HL-60/S4 treated with retinoic acid at 250 ng/mL for 4 days and 3 days (cell line): ENCODE data around the gene CPNE1.
"Not testable (repeated sequence)": the region's sequence is repeated elsewhere in the genome, so short reads cannot be mapped to it uniquely, and the experiment has no call there.

Experiments used
- in situ Hi-C: fragments of 300-500 bp; cut with MboI; formaldehyde crosslinking; loops from 2 replicates; pipeline ENCODE4 v1.7.0; 2022; ENCODE audit warnings: low sequenced_read_pairs

The CPNE1 gene

DNA sequence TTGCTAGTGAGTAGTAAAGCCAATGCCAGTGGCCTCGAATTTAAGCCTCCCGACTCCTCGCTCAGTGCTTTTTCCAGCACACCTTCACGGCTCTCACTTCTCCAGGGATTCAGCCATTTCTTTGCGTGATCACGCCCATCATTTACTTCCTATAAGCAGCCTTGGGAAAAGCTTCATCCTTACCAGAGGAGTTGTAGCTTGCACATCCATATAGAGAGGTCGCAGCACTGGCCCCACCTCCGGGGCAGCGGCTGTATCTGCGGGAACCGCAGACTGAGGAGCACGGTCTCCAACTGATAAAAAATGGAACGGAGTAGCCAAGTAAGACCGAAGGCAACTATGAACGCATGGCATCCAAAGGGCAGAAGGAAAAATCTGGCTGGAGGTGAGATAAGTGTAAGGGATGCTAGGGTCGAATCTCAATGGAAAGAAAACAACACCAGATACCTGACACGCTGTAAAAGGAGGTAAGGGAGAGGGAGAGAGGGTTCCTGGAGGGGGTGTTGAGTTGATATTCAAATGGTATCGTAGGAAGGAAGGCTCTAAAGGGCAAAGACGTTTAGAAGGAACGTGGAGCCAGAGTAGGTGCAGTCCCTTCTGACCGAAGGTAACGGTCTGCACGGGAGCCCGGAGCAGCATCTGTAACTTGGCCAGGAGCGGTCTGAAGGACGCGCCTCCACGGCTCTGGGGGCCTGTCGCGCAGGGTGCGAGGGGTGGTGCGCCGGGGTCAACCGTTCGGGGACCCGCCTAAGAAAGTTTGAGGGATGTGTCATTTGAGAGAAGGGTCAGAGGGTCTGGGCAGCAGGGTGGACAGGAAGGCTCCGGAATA is 33.8 kb upstream of the CPNE1 start:
- in situ Hi-C loops, result no loop called here

GRCh38 chr20:35697696-35698297 is 33.1 kb upstream of the CPNE1 start:
- in situ Hi-C loops, result no loop called here

DNA sequence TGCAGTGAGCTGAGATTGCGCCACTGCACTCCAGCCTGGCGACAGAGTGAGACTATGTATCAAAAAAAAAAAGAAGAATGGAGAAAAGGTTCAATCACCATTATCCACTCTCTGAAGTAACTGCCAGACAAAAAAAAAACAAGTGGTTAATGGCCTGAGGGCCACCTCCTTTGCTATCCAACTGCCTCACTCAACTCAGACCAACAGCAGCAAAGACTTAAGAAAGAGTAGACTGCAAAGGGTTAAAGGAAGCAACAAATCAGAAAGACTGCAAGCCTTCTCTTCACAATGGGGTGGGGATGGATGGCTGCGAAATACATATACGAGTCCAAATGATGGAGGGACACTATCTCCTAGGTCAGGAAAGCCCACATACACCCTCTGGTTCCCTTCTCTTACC is 31.3 kb upstream of the CPNE1 start:
- in situ Hi-C loops, result no loop called here

- in situ Hi-C loops, result no loop called here
These were observed 30.6 kb upstream of the CPNE1 start for GRCh38 chr20:35695245-35695749.

DNA sequence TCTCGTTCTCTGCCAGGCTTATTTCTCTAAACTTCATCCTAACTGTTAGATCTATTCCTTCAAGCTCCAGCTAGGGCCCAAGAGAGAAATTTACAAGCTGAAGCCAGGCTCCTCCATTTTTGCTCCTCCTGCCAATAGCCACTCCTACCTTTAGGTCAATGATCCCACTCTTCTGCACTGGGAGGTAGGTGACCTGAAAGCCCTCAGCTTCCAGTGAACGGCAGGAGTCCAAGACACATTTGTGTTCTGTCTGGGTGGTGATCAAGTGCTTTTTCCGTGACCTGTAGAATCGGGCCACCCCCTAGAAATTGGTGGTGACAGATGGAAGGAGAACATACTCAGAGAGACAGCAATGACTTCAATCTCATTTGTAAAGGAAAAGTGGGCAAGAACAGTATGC is 25.6 kb upstream of the CPNE1 start:
- in situ Hi-C loops, result no loop called here

- in situ Hi-C loops, result not testable (repeated sequence)
These were observed 22.2 kb upstream of the CPNE1 start for GRCh38 chr20:35686872-35687271.

GRCh38 chr20:35685368-35685767 is 20.7 kb upstream of the CPNE1 start:
- in situ Hi-C loops, result not testable (repeated sequence)

DNA sequence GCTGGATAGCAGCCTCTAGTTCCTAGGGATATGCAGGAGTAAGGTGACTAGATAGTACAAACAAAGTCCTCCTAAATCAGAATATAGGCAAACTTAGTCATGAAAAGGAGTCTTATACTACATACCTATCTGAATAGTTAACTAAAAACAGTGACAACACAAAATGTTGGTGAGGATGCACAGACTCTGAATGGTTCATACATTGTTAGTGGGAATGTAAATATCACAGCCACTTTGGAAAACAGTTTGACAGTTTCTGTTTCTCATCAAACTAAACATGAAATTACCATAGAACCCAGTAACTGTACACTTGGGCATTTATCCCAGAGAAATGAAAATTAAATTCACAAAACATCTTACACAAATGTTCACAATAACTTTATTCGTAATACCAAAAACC is 17.3 kb upstream of the CPNE1 start:
- in situ Hi-C loops, result no loop called here

DNA sequence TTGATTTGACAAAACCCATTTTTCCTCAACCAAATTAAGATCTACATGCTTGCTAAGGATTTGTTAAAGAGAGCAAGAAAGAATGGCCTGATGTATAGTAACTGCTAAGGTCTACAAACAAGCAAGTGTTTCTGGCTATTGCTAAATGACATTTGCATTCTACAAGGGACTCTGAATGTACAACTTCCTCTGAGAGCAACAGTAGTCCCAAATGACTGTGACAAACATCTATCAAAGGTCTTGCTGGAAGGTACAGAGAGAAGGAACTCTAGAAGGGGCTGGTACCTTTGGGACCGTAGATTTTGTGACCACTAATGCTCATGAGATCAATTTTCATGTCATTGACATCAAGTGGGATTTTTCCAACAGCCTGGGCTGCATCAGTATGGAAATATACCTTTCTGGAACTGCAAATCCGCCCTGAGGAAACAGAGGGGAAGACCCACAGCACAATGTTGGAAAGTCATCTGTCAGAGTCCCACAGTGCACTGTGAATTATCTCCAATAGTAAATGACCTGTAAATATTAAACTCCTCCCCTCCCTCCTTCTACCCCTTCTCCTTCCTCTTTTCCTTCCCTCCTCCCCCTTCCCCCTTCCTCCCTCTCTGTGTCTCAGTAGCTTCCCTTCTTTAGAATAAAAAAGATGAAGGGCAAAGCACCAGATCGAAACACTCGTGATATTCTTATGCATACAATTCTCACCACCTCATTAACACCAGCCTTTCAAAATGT is 15.9 kb upstream of the CPNE1 start:
- in situ Hi-C loops, result no loop called here

DNA sequence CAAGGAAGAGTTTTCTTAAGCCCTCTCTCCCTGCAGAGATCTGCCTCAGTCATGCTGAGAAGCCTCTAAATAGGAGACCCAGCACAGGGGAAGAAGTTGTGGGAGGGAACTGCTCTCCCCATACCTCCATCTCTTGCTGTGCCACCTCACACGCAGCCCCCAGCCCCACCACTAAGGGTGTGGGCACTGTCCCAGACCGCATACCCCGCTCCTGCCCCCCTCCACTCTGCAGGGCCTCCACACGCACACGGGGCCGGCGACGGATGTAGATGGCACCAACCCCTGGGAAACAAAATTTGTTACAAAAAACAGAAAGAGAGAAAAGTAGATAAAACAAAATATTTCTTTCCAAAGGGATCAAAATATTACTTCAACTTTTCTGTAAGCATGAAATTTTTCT is 10.2 kb upstream of the CPNE1 start:
- in situ Hi-C loops, result no loop called here

DNA sequence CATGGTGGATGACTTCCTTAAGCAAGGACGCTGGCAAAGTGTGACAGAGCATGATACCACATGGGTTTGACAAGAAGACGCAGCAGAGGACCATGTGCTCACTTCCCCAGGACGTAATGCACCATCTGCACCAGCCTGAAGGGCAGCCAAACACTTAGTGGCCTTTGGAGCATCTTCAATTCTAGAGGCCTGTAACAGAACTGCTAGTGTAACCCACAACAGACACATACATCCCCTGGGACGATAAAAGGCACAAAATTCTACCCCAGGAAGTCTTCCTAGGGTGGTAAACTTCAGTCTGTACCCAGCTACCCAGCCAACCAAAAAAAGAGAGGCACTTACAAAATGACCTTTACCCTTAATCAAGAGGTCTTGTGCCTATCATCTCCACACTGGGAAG is 9.2 kb upstream of the CPNE1 start:
- in situ Hi-C loops, result no loop called here

DNA sequence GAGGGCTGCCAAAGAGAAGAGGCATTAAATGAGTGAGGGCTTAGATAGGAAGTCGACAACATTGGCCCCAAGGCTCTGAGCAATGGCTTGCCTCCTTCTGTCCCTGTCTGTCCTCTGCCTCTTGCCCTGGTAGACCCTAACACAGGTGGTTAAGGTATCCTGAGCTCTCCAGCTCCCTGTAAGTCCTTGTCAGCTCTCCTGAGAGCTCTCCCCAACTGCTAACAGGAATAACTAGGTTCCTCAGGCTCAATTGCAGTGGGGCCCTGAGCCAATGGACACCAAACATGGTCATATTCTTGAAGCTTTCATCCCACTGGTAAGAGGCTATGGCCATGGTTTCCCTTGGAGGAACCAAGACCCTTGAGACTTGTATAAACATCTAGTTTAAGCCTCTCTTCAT is 5.0 kb upstream of the CPNE1 start:
- in situ Hi-C loops, result no loop called here

GRCh38 chr20:35669221-35669620 is 4.5 kb upstream of the CPNE1 start:
- in situ Hi-C loops, result no loop called here

DNA sequence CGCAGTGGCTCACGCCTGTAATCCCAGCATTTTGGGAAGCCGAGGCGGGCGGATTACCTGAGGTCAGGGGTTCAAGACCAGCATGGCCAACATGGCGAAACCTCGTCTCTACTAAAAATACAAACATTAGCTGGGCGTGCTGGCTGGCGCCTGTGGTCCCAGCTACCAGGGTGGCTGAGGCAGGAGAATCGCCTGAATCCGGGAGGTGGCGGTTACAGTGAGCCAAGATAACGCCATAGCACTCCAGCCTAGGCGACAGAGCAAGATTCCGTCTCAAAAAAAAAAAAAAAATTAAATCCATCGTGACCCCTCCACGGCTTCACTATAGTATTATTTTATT is 1.2 kb upstream of the CPNE1 start:
- in situ Hi-C loops, result no loop called here

GRCh38 chr20:35663516-35664465 is 909 bp downstream of the CPNE1 start:
- in situ Hi-C loops, result no loop called here

- in situ Hi-C loops, result no loop called here
These were observed 2.1 kb downstream of the CPNE1 start for GRCh38 chr20:35662551-35662950.

- in situ Hi-C loops, result no loop called here
These were observed 2.8 kb downstream of the CPNE1 start for GRCh38 chr20:35661908-35662307.

- in situ Hi-C loops, result no loop called here
These were observed 3.6 kb downstream of the CPNE1 start for GRCh38 chr20:35661053-35661452.

DNA sequence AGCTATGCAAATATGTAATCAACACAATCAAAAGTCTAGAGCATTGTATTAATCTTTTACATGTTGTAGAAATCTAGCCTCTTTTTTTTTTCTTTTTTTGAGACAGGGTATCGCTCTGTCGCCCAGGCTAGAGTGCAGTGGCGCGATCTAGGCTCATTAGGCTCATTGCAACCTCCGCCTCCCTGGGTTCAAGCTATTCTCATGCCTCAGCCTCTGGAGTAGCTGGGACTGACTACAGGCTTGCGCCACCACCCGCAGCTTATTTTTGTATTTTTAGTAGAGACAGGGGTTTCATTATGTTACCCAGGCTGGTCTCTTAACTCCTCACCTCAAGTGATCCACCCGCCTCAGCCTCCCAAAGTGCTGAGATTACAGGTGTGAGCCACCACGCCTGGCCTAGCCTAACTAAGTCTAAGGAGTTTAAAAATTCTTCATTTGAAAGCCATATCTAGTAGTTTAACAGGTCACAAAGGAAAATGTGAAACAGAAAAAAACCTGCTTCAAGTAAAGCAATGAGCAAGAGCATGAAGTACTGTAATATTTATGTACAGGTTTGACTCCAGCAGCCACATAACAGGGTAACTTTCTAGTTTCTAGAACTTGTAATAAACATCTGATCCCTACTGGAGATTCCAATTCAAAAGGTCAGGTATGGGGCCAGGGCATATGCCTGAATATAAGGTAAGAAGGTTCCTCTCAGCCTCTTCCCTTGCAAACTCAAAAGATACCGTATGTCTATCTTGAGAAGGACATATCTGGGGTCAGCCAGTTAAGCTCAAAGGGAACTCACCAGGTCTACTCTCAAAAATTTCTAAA is 4.4 kb downstream of the CPNE1 start:
- in situ Hi-C loops, result no loop called here

DNA sequence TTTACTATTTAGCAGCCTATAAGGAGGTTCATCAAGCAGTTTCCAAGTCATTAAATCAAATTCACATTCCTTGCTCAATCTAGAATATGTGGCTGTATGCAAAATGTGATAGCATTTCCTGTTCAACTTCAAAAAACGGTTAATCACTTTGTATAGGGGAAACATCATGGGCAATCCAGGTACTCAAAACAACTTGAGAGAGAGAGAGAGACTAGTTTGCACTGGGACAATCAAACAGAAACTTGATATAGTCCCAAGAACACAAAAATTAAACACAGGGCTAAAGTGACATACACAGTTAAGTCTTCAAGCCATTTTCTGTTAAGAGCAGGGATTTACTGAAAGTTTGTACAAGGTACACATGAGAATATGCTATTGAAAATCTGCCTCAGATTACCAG is 7.4 kb downstream of the CPNE1 start:
- in situ Hi-C loops, result no loop called here
